ENCODE results near the gene ITIH5.
"Not testable (repeated sequence)": the region's sequence is repeated elsewhere in the genome, so short reads cannot be mapped to it uniquely, and the experiment has no call there.

ITIH5 gene

DNA sequence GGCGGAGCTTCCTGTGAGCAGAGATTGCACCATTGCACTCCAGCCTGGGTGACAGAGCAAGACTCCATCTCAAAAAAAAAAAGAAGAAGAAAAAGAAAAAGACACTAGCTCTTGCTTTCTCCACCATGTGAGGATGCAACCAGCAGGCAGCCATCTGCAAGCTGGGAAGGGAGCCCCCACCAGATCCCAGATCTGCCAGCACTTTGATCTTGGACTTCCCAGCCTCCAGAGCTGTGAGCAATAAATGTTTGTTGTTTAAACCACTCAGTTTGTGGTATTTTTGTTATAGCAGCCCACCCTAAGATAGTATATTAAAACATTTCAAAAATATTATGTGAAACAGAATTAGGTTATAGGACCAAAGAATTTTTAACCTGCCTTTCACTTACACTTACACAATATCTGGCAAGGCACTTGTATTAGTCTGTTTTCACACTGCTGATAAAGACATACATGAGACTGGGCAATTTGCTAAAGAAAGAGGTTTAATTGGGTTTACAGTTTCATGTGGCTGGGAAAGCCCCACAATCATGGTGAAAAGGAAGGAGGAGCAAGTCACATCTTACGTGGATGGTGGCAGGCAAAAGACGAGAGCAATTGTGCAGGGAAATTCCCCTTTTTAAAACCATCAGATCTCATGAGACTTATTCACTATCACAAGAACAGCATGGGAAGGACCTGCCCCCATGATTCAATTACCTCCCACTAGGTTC, 24.3 kb upstream of the ITIH5 start:
- in situ Hi-C loops (cut with MboI; ENCODE audit: low pct_unique_long_range_greater_than_20kb, low sequenced_read_pairs): not testable (repeated sequence)

DNA sequence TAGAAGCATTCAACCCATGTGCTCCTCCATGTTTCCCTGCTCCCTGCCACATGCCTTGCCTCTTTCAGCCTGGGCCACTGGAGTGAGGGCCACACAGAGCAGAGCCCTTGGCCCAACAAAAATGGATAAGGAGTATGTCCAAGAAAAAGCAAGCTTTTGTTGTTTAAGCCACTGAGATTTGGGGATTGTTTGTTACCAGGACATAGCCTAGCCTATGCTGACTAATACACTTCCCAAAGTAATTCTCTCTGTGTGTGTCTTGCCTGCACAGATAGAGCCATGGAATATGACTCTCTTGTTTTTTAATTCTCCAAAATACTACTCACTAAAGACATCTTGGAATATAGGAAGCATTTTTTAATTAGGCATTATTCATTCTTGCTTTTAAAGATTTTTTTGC, 22.8 kb upstream of the ITIH5 start:
- DNase-seq: no peak
- in situ Hi-C loops (cut with MboI; ENCODE audit: low pct_unique_long_range_greater_than_20kb, low sequenced_read_pairs): no loop called here

More for the DNA sequence above, 24.3 kb upstream of the ITIH5 start:
- not testable (repeated sequence) for DNase-seq

DNA sequence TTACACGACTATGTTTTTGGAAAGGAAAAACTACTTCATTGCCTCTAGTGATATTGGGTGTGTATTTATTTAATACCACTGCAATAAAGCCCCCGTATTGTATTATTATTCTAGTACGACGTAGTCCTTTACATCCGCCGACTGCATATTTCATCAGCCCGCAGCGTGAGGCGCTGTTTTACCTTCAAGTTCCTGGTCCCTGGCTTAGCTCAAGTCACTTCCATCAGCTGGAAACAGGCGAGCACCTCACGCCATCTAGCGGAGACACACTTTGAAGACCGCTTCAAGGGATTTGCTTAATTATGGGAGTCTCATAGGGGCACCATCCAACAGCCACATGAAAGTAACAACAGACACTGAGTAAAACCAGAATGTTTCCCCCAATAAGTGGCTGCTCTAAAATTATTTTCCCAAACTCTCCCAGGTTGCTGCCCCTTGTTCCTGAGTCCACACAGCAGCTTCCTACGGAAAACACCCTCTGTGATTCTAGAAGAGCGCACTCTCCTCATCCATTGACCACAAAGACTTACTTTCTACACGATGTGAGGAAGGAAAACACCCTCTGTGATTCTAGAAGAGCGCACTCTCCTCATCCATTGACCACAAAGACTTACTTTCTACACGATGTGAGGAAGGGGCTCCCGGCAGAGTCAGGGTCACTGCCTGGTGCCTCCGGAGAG, 20.6 kb upstream of the ITIH5 start:
- in situ Hi-C loops (cut with MboI; ENCODE audit: low pct_unique_long_range_greater_than_20kb, low sequenced_read_pairs): no loop called here
- peak; percentile 88 for DNase-seq

DNA sequence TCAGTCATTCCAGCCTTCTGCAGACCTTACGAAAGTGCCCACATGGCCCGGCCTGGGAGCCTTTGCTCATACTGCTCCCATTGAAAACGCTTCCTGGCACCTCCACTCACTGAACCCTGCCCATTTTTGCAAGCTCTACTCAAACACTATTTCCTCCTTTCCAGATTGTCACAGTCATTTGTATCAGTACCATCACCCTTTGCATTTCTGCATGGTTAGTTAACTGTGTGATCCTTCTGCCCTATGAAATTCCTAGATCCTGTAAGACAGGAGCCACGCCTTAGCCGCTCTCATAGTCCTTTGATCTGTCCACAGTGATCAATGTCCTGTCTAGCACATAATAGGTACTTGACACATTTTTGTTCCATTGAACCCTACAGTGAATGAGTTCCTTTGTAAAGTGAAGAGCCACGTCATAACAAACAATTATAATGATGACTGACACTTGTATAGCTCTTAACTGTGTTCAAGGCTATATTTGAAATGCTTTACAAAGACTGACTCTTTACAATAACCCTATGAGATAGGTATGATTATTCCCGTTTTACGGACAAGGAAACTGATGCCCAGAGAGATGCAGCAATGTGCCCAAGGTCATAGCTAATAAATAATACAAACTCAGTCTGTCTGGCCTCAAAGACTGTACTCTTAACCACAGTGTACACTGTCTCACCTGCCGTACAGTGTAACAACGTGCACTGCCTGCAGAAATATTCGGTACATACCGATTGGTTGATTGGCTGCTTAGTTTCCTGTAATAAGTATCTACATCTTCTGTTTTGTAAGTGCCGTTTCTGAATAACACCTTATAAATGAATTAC, 19.8 kb upstream of the ITIH5 start:
- no peak for DNase-seq
- in situ Hi-C loops (cut with MboI; ENCODE audit: low pct_unique_long_range_greater_than_20kb, low sequenced_read_pairs): no loop called here

GRCh38 chr10:7680078-7680477, 13.3 kb upstream of the ITIH5 start:
- DNase-seq; in situ Hi-C loops (cut with MboI; ENCODE audit: low pct_unique_long_range_greater_than_20kb, low sequenced_read_pairs): not testable (repeated sequence)

- DNase-seq: no peak
- in situ Hi-C loops (cut with MboI; ENCODE audit: low pct_unique_long_range_greater_than_20kb, low sequenced_read_pairs): no loop called here
Observed at GRCh38 chr10:7679256-7679655, 12.5 kb upstream of the ITIH5 start.

DNA sequence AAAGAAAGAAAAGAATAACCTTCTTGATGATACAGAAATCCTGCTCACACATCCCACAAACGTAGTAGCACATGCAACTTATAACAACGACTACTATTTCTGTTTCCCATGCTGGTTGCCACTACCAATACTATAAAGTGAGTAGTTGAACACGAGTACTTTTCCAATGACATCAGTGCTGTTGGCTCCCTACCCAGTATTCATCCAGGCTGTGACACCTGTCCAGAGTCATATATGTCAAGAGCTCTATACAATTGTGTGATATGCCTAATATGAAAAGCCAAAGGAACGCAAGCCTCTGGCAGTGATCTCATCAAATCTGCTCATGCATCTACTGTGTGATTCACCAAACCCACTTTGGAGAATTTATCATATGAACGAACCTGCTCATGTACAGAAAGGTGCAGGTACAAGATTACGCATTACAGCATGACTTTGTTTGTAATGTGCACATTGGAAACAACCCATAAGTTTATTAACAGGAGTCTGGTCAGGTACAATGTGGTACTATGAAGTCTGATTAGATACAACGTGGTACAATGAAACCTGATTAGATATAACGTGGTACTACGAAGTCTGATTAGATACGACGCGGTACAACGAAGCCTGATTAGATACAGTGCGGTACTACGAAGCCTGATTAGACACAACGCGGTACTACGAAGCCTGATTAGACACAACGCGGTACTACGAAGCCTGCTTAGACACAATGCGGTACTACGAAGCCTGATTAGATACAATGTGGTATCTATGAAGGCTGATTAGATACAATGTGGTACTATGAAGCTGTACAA, 5.8 kb upstream of the ITIH5 start:
- in situ Hi-C loops (cut with MboI; ENCODE audit: low pct_unique_long_range_greater_than_20kb, low sequenced_read_pairs): no loop called here
- no peak for DNase-seq

- no peak for DNase-seq
- in situ Hi-C loops (cut with MboI; ENCODE audit: low pct_unique_long_range_greater_than_20kb, low sequenced_read_pairs): no loop called here
Observed at GRCh38 chr10:7670157-7670556, 3.4 kb upstream of the ITIH5 start.

GRCh38 chr10:7667262-7668141, 736 bp upstream of the ITIH5 start:
- in situ Hi-C loops (cut with MboI; ENCODE audit: low pct_unique_long_range_greater_than_20kb, low sequenced_read_pairs): no loop called here
- peak; percentile 15 for DNase-seq

DNA sequence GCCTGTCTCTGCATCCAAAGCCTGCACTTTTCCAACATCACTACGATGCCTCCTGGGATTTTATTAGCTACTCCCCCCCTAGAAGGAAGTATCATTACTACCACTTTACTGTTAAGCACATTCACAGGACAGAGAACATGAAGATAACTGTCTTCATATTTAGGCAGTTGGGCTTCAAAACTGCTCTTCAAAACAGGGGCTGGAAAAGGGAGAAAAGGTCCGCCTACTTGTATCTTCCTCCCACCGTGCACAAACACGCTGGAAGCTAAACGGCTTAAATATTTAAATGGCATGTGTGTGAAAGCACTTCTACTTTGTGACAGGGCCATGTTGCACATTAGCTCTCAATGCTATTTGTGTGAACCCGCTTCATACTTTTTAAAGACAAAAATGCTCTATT, 999 bp downstream of the ITIH5 start:
- DNase-seq: peak; percentile 10
- in situ Hi-C loops (cut with MboI; ENCODE audit: low pct_unique_long_range_greater_than_20kb, low sequenced_read_pairs): no loop called here

- in situ Hi-C loops (cut with MboI; ENCODE audit: low pct_unique_long_range_greater_than_20kb, low sequenced_read_pairs): no loop called here
- DNase-seq: no peak
Observed at GRCh38 chr10:7664707-7665106, 2.1 kb downstream of the ITIH5 start.

DNA sequence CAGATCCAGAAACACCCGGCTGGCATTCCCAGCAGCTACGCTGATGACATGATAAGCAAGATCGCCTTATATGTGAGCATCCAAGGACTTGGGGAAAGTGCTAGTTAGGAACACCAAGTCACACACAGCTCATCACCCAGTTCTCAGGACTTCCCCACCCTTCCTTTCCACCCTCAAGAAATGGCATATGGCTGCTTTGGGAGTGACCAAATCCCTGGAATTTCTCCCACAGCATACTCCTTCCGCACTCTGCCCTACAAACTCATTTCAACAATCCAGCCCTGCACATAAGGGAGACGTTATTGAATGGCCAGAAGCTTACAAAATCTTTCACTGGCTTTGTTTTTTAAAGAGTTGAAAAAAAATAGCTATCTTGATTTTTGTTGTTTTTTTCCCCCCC, 4.2 kb downstream of the ITIH5 start:
- in situ Hi-C loops (cut with MboI; ENCODE audit: low pct_unique_long_range_greater_than_20kb, low sequenced_read_pairs): no loop called here
- DNase-seq: no peak

DNA sequence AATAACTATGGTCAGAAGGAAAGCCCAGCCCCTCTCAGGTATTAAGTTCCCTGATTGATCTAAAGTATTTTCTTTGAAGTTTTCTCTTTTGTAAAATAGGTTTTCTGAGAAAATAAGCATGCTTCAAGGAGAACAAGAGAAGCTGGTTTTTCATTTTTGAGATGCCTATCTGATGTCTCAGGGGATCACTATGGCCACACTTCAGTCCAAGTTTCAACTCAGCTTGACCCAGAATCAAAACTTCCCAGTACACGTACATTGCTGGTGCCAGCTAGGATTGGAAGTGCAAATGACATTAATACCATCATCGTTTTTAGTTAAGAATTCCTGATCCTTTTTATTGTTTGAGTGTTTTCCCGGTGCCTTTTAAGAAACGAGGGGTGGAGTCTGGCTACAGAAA, 7.2 kb downstream of the ITIH5 start:
- DNase-seq: no peak
- in situ Hi-C loops (cut with MboI; ENCODE audit: low pct_unique_long_range_greater_than_20kb, low sequenced_read_pairs): no loop called here

GRCh38 chr10:7657552-7657951, 9.2 kb downstream of the ITIH5 start:
- DNase-seq: no peak
- in situ Hi-C loops (cut with MboI; ENCODE audit: low pct_unique_long_range_greater_than_20kb, low sequenced_read_pairs): no loop called here

- in situ Hi-C loops (cut with MboI; ENCODE audit: low pct_unique_long_range_greater_than_20kb, low sequenced_read_pairs); DNase-seq: not testable (repeated sequence)
Observed at GRCh38 chr10:7657079-7657478, 9.7 kb downstream of the ITIH5 start.

DNA sequence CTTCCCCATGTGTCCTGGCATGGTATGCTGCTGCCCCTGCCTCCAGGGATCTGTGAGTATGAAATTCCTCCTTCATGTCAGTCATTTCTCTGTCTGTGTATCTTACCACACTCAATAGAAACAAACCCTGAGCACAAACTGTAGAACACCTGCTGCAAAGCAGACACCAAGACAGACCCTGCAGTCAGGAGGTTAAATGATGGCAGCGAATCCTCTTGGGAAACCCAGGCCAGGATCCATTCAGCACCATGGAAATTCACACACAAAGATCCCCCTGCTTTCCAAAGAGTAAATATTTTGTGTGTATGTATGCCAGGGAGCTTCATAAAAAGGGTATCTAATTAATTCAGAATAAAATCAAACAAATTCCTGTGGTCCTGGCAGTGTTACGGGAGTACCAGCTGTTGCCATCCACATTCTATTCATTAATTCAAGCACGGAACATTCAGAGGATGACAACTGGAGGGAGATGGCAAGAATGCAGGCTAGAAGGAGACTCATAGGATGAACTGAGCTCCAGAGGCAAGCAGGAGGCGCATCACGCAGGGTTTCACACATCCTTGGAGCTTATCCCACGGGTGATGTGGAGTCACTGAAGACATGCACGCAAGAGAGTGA, 14.8 kb downstream of the ITIH5 start:
- in situ Hi-C loops (cut with MboI; ENCODE audit: low pct_unique_long_range_greater_than_20kb, low sequenced_read_pairs): no loop called here
- no peak for DNase-seq

DNA sequence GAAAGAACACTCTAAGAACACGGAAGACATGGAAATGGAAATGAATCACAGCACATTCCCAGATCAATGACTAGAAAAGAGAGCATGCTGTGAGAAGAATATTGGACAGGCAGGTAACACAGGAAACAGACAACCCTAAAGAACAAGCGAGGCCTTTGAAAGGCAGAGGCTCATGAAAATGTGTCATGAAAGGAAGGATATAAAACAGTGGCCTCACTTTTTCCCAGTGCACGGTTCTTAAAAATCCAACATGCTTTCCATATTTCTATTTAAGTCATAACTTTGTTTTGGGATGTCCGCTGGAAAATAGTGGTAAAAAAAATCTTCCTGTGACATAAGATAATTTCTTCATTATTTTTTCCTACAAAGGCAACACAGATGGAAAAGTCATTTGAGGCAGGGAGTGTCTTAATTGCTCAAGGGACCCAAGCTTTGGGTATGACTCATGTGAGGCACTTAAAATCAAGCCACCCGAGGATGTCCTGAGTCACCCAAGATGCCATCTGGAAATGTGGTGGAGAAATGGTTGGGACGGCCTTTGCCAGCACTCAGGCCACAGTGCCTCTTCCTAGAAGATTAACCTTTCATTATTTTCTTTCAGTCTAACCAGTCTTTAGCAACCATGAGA, 17.0 kb downstream of the ITIH5 start:
- in situ Hi-C loops (cut with MboI; ENCODE audit: low pct_unique_long_range_greater_than_20kb, low sequenced_read_pairs): no loop called here
- DNase-seq: no peak
